GM23338 (cell line): ENCODE measurements around the gene ZNF628. TPM values are rescaled to one million over a fixed set of nuclear protein-coding genes. Genes with fewer than 3 reads are reported as not detected.

Source experiments
- ATAC-seq: fragments of 200-7000 bp; cut with Tn5 transposase; 3 replicates; pipeline ENCODE4 v1.9.1; 2020
- DNase-seq: peaks from one replicate; pipeline ENCODE4 v3.0.0-alpha.2; 2015; ENCODE audit warnings: low spot score
- H2AFZ ChIP-seq: fragments of 200-600 bp; sonication (generic); 2 replicates; pipeline ENCODE4 v1.8.0; 2016; ENCODE audit warnings: antibody characterized with exemption, mild to moderate bottlenecking, moderate library complexity
- H3F3A ChIP-seq: fragments of 200-600 bp; sonication (generic); replicated peaks from 2 replicates; pipeline ENCODE4 v1.8.0; 2017; ENCODE audit warnings: antibody characterized with exemption, mixed run types, low read depth
- H3K27ac ChIP-seq: fragments of 200-600 bp; sonication (generic); 2 replicates; pipeline ENCODE4 v1.6.1; 2016; ENCODE audit warnings: low read depth
- H3K27me3 ChIP-seq: fragments of 200-600 bp; sonication (generic); 2 replicates; pipeline ENCODE4 v1.8.0; 2016; ENCODE audit warnings: mild to moderate bottlenecking, mixed run types, moderate library complexity; ENCODE audit not compliant: insufficient read depth
- H3K36me3 ChIP-seq: fragments of 200-600 bp; sonication (generic); 2 replicates; pipeline ENCODE4 v1.8.0; 2016; ENCODE audit warnings: mild to moderate bottlenecking; ENCODE audit not compliant: insufficient read depth
- H3K4me1 ChIP-seq: fragments of 200-600 bp; sonication (generic); 2 replicates; pipeline ENCODE4 v1.8.0; 2016; ENCODE audit warnings: mild to moderate bottlenecking, moderate library complexity; ENCODE audit not compliant: insufficient read depth
- H3K4me2 ChIP-seq: fragments of 200-600 bp; sonication (generic); 2 replicates; pipeline ENCODE4 v1.7.1; 2017; ENCODE audit warnings: mixed run types
- H3K4me3 ChIP-seq: fragments of 200-600 bp; sonication (generic); 2 replicates; pipeline ENCODE4 v1.6.1; 2016; ENCODE audit warnings: mixed run types
- H3K79me2 ChIP-seq: fragments of 200-600 bp; sonication (generic); replicated peaks from 2 replicates; pipeline ENCODE4 v1.8.0; 2017; ENCODE audit warnings: mild to moderate bottlenecking; ENCODE audit not compliant: insufficient read depth
- H3K9me2 ChIP-seq: fragments of 200-600 bp; sonication (generic); 2 replicates; pipeline ENCODE4 v1.8.0; 2017; ENCODE audit not compliant: insufficient read depth
- H4K20me1 ChIP-seq: fragments of 200-600 bp; sonication (generic); replicated peaks from 2 replicates; pipeline ENCODE4 v1.8.0; 2017; ENCODE audit warnings: mild to moderate bottlenecking; ENCODE audit not compliant: insufficient read depth
- H3K27ac Mint-ChIP-seq: 2 replicates; pipeline ENCODE4 v1.8.0; 2020; ENCODE audit warnings: inconsistent platforms, mild to moderate bottlenecking, moderate library complexity, mixed read lengths
- H3K27me3 Mint-ChIP-seq: 3 replicates; pipeline ENCODE4 v1.8.0; 2022; ENCODE audit warnings: low read depth, mild to moderate bottlenecking, moderate library complexity, mixed read lengths, inconsistent platforms; ENCODE audit not compliant: insufficient read depth, poor library complexity
- H3K36me3 Mint-ChIP-seq: 3 replicates; pipeline ENCODE4 v1.8.0; 2021; ENCODE audit warnings: low read depth, mild to moderate bottlenecking, inconsistent platforms, moderate library complexity, mixed read lengths
- H3K4me1 Mint-ChIP-seq: 3 replicates; pipeline ENCODE4 v1.8.0; 2020; ENCODE audit warnings: mild to moderate bottlenecking, inconsistent platforms, mixed read lengths
- H3K4me3 Mint-ChIP-seq: 3 replicates; pipeline ENCODE4 v1.8.0; 2021; ENCODE audit warnings: moderate library complexity, mild to moderate bottlenecking, inconsistent platforms, mixed read lengths
- H3K9me3 Mint-ChIP-seq: 3 replicates; pipeline ENCODE4 v1.8.0; 2020; ENCODE audit warnings: moderate library complexity, mild to moderate bottlenecking, inconsistent platforms, mixed read lengths
- CREB1 ChIP-seq: fragments of 250-450 bp; sonication (Bioruptor Pico); IDR thresholded peaks from 2 replicates; pipeline ENCODE4 v1.5.0; 2020; ENCODE audit warnings: low read depth, mild to moderate bottlenecking, moderate library complexity
- ETS1 ChIP-seq: IDR thresholded peaks from 2 replicates; pipeline ENCODE4 v1.6.1; 2016; ENCODE audit warnings: antibody characterized with exemption
- EZH2 ChIP-seq: fragments of 200-600 bp; sonication (generic); IDR thresholded peaks from one replicate; pipeline ENCODE4 v1.8.0; 2017; ENCODE audit warnings: antibody characterized with exemption, mild to moderate bottlenecking, low read depth; ENCODE audit not compliant: unreplicated experiment
- EZH2phosphoT487 ChIP-seq: fragments of 200-600 bp; sonication (generic); IDR thresholded peaks from one replicate; pipeline ENCODE4 v1.8.1; 2018; ENCODE audit warnings: antibody characterized with exemption; ENCODE audit not compliant: unreplicated experiment
- JUNB ChIP-seq: IDR thresholded peaks from one replicate; pipeline ENCODE4 v1.6.1; 2016; ENCODE audit warnings: antibody characterized with exemption; ENCODE audit not compliant: unreplicated experiment
- ZNF114 ChIP-seq: fragments of 250-450 bp; sonication (Bioruptor Pico); IDR thresholded peaks from 2 replicates; pipeline ENCODE4 v1.5.0; 2020; ENCODE audit warnings: mild to moderate bottlenecking, moderate library complexity
- ZNF331 ChIP-seq: fragments of 250-450 bp; sonication (Bioruptor Pico); IDR thresholded peaks from 2 replicates; pipeline ENCODE4 v1.5.0; 2020; ENCODE audit warnings: low read depth, mild to moderate bottlenecking, moderate library complexity
- polyA plus RNA-seq: library from polyadenylated mRNA; unstranded; fragments of >200 nt; fragmentation: Nextera tagmentation; extraction: Ambion mirVana; gene quantifications from 2 replicates; pipeline ENCODE4 v1.2.1, GENCODE V29; 2016
- total RNA-seq: library from RNA; depleted of rRNA; stranded (reverse); fragments of >200 nt; shearing (Covaris generic); gene quantifications from 2 replicates; pipeline ENCODE4 v1.2.3, GENCODE V29; 2014
- TF ChIP-seq, protein P1 (sequence below): IDR thresholded peaks from one replicate; pipeline ENCODE4 v1.6.1; 2018; ENCODE audit warnings: antibody characterized with exemption; ENCODE audit not compliant: unreplicated experiment

Gene ZNF628
- total and polyA plus RNA-seq, 2 experiments from 2014 or later, result 4.9 to 10.7 TPM

GRCh38 chr19:55477905-55478304 lies 1.5 kb downstream of the ZNF628 start (continued):
- TF ChIP-seq CREB1 (CRISPR knock-in tag) (no peak), EZH2 (no peak), EZH2phosphoT487 (no peak)

- peaks cover 37% of the 10 kb centered on the region for H3K4me1 Mint-ChIP-seq
Observed at GRCh38 chr19:55478364-55478763, 1.9 kb downstream of the ZNF628 start.

DNA sequence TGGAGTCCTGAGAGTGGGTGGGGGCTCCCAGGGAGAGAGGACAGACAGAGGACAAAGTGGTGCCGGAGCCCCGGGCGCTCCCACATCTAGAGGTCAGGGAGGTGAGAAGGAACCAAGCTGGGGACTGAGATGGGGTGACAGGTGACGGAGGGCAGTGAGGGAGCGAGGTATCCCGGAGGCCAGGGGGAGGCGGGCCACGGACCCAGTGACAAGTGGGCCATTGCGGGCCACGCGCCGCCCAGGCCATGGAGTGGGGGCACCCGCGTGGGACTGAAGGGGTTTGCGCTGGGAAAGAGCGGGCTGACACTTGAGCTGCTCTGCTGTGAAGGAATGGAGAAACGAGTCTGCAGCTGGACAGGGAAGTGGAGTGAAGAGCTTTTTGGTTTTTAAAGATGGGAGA lies 2.6 kb downstream of the ZNF628 start:
- Mint-ChIP-seq H3K4me1 (peaks cover 33% of the 10 kb centered on the region), H3K4me3 (peak overlapping the region; percentile 40; the same call in 1 of the 3 replicates), H3K9me3 (peaks cover 3% of the 10 kb centered on the region; the same call in 2 of the 3 replicates), H3K27me3 (peaks cover 18% of the 10 kb centered on the region), H3K27ac (no peak overlapping the region), H3K36me3 (peaks cover 9% of the 10 kb centered on the region; the same call in 2 of the 3 replicates)
- Histone ChIP-seq H3K27me3 (no peaks in the 10 kb centered on the region), H3K36me3 (no peaks in the 10 kb centered on the region), H4K20me1 (no peaks in the 10 kb centered on the region), H2AFZ (no peak overlapping the region), H3K79me2 (peaks cover 9% of the 10 kb centered on the region), H3K27ac (no peak overlapping the region), H3K4me3 (no peak overlapping the region), H3K9me2 (no peaks in the 10 kb centered on the region), H3K4me2 (no peak overlapping the region), H3K4me1 (peaks cover 5% of the 10 kb centered on the region; the same call in 1 of the 2 replicates), H3F3A (peaks cover 17% of the 10 kb centered on the region; the same call in 1 of the 2 replicates)
- no peak for ATAC-seq
- DNase-seq, result no peak
- TF ChIP-seq ETS1 (no peak), EZH2phosphoT487 (no peak), ZNF114 (no peak), ZNF331 (CRISPR knock-in tag) (no peak), JUNB (no peak)
- TF ChIP-seq, protein P1, sequence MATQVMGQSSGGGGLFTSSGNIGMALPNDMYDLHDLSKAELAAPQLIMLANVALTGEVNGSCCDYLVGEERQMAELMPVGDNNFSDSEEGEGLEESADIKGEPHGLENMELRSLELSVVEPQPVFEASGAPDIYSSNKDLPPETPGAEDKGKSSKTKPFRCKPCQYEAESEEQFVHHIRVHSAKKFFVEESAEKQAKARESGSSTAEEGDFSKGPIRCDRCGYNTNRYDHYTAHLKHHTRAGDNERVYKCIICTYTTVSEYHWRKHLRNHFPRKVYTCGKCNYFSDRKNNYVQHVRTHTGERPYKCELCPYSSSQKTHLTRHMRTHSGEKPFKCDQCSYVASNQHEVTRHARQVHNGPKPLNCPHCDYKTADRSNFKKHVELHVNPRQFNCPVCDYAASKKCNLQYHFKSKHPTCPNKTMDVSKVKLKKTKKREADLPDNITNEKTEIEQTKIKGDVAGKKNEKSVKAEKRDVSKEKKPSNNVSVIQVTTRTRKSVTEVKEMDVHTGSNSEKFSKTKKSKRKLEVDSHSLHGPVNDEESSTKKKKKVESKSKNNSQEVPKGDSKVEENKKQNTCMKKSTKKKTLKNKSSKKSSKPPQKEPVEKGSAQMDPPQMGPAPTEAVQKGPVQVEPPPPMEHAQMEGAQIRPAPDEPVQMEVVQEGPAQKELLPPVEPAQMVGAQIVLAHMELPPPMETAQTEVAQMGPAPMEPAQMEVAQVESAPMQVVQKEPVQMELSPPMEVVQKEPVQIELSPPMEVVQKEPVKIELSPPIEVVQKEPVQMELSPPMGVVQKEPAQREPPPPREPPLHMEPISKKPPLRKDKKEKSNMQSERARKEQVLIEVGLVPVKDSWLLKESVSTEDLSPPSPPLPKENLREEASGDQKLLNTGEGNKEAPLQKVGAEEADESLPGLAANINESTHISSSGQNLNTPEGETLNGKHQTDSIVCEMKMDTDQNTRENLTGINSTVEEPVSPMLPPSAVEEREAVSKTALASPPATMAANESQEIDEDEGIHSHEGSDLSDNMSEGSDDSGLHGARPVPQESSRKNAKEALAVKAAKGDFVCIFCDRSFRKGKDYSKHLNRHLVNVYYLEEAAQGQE, result no peak

More at GRCh38 chr19:55478364-55478763, 1.9 kb downstream of the ZNF628 start:
- Mint-ChIP-seq H3K27me3 (peaks cover 23% of the 10 kb centered on the region), H3K27ac (no peak overlapping the region), H3K36me3 (peaks cover 9% of the 10 kb centered on the region; the same call in 2 of the 3 replicates), H3K4me3 (peak overlapping the region; percentile 40), H3K9me3 (peaks cover 3% of the 10 kb centered on the region; the same call in 2 of the 3 replicates)
- Histone ChIP-seq H3F3A (peaks cover 17% of the 10 kb centered on the region; the same call in 1 of the 2 replicates), H4K20me1 (no peaks in the 10 kb centered on the region), H3K4me3 (no peak overlapping the region), H2AFZ (no peak overlapping the region), H3K27me3 (no peaks in the 10 kb centered on the region), H3K4me2 (no peak overlapping the region), H3K36me3 (no peaks in the 10 kb centered on the region), H3K79me2 (peaks cover 9% of the 10 kb centered on the region), H3K4me1 (peaks cover 7% of the 10 kb centered on the region; the same call in 1 of the 2 replicates), H3K9me2 (no peaks in the 10 kb centered on the region), H3K27ac (no peak overlapping the region)
- TF ChIP-seq CREB1 (CRISPR knock-in tag), result no peak
- no peak for TF ChIP-seq JUNB
- no peak for TF ChIP-seq EZH2phosphoT487
- DNase-seq (no peak), ATAC-seq (no peak)
